ENCODE measurements around the gene PTPRN2.

Gene PTPRN2

GRCh38 chr7:157813741-157814661 is 773.6 kb downstream of the PTPRN2 start:
- DNase-seq, result no peak

GRCh38 chr7:157813053-157813452 is 774.6 kb downstream of the PTPRN2 start:
- no peak for DNase-seq

DNA sequence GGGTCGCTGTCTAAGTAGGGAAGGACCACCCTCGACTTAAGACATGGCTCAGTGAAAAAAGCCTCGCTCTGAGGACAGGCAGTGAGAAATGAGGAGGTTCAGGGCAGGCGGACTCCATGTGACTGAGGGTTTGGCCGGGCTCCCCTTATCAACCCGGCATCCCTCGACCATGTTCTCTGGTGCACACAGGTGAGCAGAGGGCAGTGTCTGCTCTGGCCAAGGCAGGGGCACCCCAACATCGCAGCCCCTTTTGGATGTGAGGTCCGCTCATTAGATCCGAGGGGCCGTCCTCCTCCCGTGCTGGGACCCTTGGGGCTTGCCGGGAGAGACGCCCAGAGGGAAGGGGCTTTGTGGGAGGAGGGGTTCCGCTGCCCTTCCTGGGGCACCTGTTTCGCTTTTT is 775.7 kb downstream of the PTPRN2 start:
- no peak for DNase-seq

DNA sequence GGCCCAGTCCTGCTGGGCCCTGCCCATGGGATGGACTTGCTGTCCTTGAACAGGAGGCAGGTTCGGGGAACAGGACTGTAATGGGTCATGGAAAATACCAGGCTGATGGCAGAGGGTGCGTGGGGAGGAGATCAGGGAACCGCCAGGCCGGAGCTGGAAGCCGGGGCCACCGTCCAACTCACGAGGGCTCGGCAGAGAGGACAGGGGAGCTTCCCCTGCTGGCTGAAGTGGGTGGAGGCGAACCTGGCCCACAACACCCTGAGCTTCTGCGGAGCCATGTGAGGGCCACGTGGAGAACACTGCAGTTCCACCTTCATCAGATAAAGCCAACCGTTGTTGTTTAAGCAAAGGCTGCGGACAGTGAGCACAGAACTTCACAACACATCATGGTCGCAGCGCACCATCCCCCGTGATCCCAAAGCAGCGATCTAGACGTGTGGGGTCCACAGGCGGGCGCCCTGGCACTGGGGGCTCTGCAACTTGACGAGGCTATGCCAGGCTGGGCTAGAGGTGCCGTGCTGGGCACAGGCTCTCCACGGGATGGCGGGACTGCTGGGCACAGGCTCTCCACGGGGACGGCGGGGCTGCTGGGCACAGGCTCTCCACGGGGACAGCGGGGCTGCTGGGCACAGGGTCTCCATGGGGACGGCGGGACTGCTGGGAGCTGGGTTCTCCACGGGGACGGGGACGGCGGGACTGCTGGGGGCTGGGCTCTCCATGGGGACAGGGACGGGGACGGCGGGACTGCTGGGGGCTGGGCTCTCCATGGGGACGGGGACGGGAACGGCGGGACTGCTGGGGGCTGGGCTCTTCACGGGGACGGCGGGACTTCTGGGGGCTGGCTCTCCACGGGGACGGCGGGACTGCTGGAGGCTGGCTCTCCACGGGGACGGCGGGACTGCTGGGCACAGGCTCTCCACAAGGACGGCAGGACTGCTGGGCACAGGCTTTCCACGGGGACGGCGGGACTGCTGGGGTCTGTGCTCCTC is 777.5 kb downstream of the PTPRN2 start:
- DNase-seq, result no peak

DNA sequence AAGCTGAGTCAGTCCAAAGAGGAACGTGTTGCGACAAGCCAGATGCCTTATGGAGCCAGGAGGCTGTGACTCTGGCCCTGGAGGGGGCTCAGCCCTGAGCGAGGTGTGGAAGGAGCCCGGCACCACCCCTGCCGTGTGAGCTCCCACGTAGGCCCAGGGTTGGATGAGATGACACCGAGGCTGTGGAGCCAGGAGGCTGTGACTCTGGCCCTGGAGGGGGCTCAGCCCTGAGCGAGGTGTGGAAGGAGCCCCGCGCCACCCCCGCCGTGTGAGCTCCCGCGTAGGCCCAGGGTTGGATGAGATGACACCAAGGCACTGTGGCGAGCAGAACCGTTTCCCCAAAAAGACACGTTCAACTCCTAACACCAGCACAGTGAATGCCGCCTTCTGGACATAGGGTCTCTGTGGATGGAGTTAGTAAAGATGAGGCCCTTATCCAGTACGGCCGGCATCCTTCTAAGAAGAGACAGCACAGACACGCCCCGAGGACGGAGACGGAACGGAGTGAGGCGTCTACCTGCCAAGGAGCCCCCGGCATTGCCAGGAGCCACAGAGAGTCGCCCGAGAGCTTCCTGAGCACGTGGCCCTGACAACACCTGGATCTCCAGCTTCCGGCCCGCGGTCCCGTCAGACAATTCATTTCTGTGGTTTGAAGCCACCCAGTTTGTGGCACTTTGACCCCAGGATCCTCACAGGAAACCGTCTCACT is 778.3 kb downstream of the PTPRN2 start:
- DNase-seq, result no peak

- DNase-seq, result no peak
These were observed 779.6 kb downstream of the PTPRN2 start for GRCh38 chr7:157808042-157808441.

GRCh38 chr7:157807510-157807909 is 780.1 kb downstream of the PTPRN2 start:
- DNase-seq, result no peak

DNA sequence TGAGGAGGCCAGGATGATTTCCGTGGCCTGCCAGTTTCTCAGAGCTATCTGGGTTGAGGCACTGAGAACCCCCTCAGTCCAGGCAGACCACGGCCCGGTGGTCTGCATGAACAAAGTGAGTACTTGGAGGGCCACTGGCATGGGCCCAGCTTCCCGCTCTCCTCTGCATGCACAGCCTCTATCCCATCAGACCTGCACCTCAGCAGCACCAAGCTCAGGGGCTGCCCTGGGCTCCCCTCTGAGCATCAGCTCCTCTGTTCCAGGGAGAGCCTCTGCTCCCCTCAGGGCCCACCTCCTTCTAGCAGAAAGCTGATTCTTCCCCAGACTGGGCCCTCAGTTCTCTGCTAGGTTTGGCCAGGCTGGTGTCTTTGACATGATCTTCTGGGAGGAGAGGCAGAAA is 780.9 kb downstream of the PTPRN2 start:
- no peak for DNase-seq

GRCh38 chr7:157805713-157806112 is 781.9 kb downstream of the PTPRN2 start:
- no peak for DNase-seq

DNA sequence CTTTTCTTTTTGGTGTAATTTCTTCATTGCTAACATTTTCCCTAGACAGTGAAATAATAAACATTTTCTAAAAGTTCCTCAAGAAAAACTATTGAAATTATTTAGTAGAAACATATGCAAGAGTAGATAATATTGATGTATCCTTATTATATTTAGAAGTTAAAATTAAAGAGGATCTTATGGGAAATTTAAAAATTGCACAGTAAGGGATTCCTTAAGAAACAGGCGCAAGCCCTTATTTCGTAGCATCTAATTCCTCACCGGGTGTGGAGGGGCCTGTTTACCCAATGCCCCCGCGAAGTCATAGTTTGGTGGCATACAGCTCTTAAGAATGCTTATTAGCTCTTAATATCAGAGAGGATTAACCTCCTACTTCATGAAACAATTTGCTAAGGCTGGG is 783.7 kb downstream of the PTPRN2 start:
- no peak for DNase-seq

DNA sequence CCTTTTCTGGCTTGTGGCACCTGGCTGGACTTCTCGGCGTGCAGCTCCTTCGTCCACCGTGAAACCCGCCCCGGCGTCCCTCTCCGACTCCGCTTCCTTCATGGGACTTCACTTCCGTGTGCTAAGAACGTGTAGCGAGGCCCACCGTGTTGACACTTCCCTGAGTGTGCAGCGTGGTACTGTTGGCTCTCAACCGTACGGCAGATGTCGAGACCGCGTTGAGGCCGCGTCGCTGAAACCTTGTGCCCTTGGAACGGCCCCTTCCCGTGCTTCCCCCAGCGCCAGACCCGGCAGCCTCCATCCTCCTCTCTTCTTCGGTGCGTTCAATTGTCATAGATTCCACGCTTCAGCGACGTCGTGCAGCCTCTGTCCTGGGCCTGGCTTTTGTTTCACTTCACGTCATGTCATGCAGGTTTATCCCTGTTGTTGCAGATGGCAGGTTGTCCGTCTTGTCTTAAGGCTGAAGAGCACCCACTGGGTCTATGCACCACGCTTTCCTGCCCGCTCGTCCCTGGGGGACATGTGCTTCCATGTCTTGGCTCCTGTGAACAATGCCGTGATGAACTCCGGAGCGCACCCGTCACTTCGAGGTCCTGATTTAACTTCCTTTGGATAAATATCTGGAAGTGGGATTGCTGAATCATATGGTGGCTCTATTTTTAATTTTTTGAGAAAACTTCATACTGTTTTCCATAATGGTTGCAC is 785.5 kb downstream of the PTPRN2 start:
- DNase-seq, result no peak

DNA sequence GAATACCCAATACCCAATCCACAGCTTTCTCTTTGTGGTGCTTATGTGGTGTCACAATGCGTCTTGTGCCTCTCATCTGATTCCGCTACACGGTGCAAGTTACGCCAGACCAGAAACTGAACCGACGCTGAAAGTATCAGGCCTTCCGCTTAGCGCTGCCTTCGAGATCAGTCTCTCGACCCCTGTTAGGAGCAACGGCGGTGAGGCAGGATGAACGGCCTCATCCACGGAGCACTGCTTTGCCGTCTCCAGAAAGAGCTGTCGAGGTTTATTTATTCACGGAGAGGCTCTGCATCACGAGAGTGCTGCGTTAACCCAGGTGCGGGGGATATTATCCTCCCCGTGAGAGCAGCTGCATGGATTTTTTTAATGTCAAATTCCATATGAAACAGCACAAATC is 786.5 kb downstream of the PTPRN2 start:
- no peak for DNase-seq

GRCh38 chr7:157800281-157800680 is 787.3 kb downstream of the PTPRN2 start:
- DNase-seq, result no peak

GRCh38 chr7:157799076-157799685 is 788.4 kb downstream of the PTPRN2 start:
- no peak for DNase-seq

DNA sequence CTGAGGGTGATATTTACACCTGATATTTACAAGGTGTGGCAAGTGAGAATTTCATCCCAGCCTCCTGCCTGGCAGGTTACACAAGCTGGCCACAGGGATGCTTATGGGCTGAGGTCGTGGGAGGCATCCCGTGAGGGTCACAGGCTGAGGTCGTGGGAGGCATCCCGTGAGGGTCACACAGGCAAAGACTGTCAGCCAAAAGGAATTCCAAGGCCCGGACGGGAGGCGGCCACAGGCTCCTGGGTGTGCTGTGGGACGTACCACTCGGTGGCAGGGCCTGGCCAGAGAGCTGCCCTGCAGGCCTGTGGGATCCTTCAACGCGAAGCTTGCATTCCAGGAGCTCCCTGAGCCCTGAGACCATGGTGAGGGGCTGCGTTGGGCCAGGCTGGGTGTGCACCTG is 790.3 kb downstream of the PTPRN2 start:
- DNase-seq, result no peak

- DNase-seq, result no peak
These were observed 790.8 kb downstream of the PTPRN2 start for GRCh38 chr7:157796846-157797245.

- DNase-seq, result no peak
These were observed 792.0 kb downstream of the PTPRN2 start for GRCh38 chr7:157795643-157796042.

GRCh38 chr7:157795199-157795598 is 792.4 kb downstream of the PTPRN2 start:
- DNase-seq, result peak; percentile 27

DNA sequence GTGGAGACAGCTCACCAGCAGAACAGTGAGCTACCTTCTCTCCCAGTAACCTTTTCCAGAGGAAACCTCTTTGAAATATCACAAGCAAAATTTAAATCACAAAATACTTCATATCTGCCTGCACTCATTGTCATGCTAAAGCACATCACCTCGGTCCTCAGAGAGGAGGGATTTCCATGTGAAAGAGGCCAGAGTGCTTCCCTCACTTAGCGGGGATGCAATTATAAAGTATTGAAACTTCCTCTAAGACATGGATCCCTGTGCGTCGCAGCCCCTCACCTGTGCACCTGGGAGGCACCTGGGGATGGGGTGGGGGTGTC is 792.9 kb downstream of the PTPRN2 start:
- DNase-seq, result no peak

- DNase-seq, result no peak
These were observed 793.5 kb downstream of the PTPRN2 start for GRCh38 chr7:157793973-157794745.

DNA sequence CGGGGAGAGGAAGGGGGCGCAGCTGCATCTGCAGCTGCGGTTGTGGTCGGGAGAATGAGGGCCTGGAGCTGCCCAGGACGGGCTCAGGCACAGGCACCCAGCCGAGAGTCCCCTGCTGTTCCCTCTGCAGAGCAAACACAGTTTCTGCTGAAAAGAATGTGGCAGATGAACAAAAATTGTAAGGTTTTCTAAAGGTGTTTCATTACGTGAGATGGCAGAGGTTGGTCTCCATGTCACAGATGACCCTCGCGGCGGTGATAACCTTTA is 794.6 kb downstream of the PTPRN2 start:
- peak; percentile 69 for DNase-seq
